ENCODE results near the gene TMEFF1. TPM values are rescaled to one million over a fixed set of nuclear protein-coding genes. Genes with fewer than 3 reads are reported as not detected.

Gene TMEFF1
- total RNA-seq, 1 experiment from 2014 or later: 65.5 TPM

DNA sequence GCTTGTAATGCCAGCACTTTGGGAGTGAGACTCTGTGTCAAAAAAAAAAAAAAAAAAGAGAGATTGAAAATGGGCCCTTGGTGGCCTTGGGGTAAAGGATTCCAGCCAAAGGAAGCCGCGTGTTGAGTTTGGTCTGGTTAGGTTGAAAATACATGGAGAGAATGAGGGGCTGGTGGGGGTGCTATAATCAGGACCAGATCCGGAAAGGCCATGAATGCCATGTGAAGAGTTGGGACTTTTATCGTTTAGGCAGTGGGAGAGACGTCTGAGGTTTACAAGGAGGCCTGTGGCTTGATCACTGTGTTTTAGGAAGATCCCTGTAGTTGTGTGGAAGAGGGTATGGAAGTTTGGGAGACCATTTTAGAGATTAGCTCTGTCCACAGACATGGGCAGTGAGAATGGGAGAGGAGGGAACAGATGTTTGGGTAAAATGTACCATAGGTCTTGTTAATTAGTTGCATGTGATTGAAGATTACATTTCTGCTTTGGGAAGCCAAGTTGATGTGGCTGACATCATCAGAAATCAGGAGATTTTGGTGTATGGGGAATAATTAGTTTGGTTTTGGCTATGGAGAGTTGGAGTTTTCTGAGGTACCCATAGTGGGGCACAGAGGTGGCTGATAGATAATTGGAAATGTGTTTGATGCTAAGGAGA is 42.5 kb upstream of the TMEFF1 start:
- H3K4me2 ChIP-seq (ENCODE audit: insufficient read depth, insufficient read length, low read length): no peak overlapping the region
- no peak overlapping the region for H2BK20ac ChIP-seq (ENCODE audit: low read depth, low read length, poor library complexity, severe bottlenecking)
- no peak overlapping the region for H3K27ac ChIP-seq (ENCODE audit: insufficient read length, low read depth, low read length)
- no peaks in the 10 kb centered on the region for H3K27me3 ChIP-seq (ENCODE audit: insufficient read depth, low read length)
- no CpG with 5 or more reads among the region's 5 CpGs for WGBS (ENCODE audit: extremely low coverage, insufficient read length, low lambda C conversion rate)
- H3K4ac ChIP-seq (ENCODE audit: low read depth, low read length): no peak overlapping the region
- no peak overlapping the region for H2BK12ac ChIP-seq (ENCODE audit: insufficient read length, low read depth, low read length)
- 0 out of 2 replicates have a peak, but pooled peaks cover 1% of the 10 kb centered on the region for H3K27me3 Mint-ChIP-seq (ENCODE audit: low read depth)
- H3K23me2 ChIP-seq (ENCODE audit: insufficient read length, low read depth, low read length, poor library complexity, severe bottlenecking): peaks cover 13% of the 10 kb centered on the region
- no peak for TF ChIP-seq CTCF (conservative IDR thresholded peaks at IDR 0.05)
- H4K91ac ChIP-seq (ENCODE audit: insufficient read length, low read depth, low read length): no peak overlapping the region
- no peak overlapping the region for H2AK5ac ChIP-seq (ENCODE audit: insufficient read length, low read length)
- no peak overlapping the region for H3K18ac ChIP-seq (ENCODE audit: insufficient read length, low read depth, low read length)
- peak overlapping the region in 1 of 3 experiments; percentile 2; a peak in 1 of 7 replicates for H3K27ac Mint-ChIP-seq
- no peak overlapping the region for H3K56ac ChIP-seq (ENCODE audit: insufficient read length, low read depth, low read length)
- H3K4me3 Mint-ChIP-seq: no peak overlapping the region
- DNase-seq: no peak
- no peak overlapping the region for H4K8ac ChIP-seq (replicated peaks; ENCODE audit: insufficient read length, low read depth, low read length)
- peaks cover 8% of the 10 kb centered on the region; the same call in 1 of the 2 replicates for H3K79me2 ChIP-seq (ENCODE audit: insufficient read depth, low read length)
- H4K5ac ChIP-seq (ENCODE audit: insufficient read length, low read depth, low read length): no peak overlapping the region
- H4K20me1 ChIP-seq (ENCODE audit: control insufficient read depth, insufficient read depth, insufficient read length): no peaks in the 10 kb centered on the region
- H2AFZ ChIP-seq (ENCODE audit: low read length): no peak overlapping the region
- H3K4me1 Mint-ChIP-seq: peaks cover 38 to 44% of the 10 kb centered on the region in 2 experiments
- H3K4me1 ChIP-seq (ENCODE audit: insufficient read depth, low read length): peaks cover 6% of the 10 kb centered on the region; the same call in 1 of the 2 replicates
- no peak overlapping the region for H2BK120ac ChIP-seq (ENCODE audit: low read depth, low read length, poor library complexity, severe bottlenecking)
- no peak overlapping the region for H3K9ac ChIP-seq (ENCODE audit: extremely low read depth, insufficient read length, low read length)
- no peak overlapping the region for H2BK5ac ChIP-seq (ENCODE audit: insufficient read length, low read length)
- no peak overlapping the region for H2BK15ac ChIP-seq (ENCODE audit: low read depth, low read length)
- no peak overlapping the region for H3T11ph ChIP-seq (ENCODE audit: low read length)
- H3K14ac ChIP-seq (ENCODE audit: insufficient read depth, low read length): no peak overlapping the region
- peaks cover 8 to 21% (median 11%) of the 10 kb centered on the region in 3 experiments for H3K36me3 Mint-ChIP-seq (ENCODE audit: insufficient read depth in 1 of 3, low read depth in 3 of 3)
- H3K79me1 ChIP-seq (ENCODE audit: insufficient read depth, low read depth, low read length, poor library complexity, severe bottlenecking): peaks cover 7% of the 10 kb centered on the region
- no peak overlapping the region for H3K23ac ChIP-seq (ENCODE audit: insufficient read length, low read depth, low read length)
- no peaks in the 10 kb centered on the region for H3K9me3 ChIP-seq (ENCODE audit: control insufficient read depth, low read depth, low read length)
- H3K9me3 Mint-ChIP-seq: no peaks in the 10 kb centered on the region
